Measurements from ENCODE around the gene KCNK7. TPM values are rescaled to one million over a fixed set of nuclear protein-coding genes. Genes with fewer than 3 reads are reported as not detected.

The KCNK7 gene
- total RNA-seq, 1 experiment from 2014 or later: 1.8 TPM

DNA sequence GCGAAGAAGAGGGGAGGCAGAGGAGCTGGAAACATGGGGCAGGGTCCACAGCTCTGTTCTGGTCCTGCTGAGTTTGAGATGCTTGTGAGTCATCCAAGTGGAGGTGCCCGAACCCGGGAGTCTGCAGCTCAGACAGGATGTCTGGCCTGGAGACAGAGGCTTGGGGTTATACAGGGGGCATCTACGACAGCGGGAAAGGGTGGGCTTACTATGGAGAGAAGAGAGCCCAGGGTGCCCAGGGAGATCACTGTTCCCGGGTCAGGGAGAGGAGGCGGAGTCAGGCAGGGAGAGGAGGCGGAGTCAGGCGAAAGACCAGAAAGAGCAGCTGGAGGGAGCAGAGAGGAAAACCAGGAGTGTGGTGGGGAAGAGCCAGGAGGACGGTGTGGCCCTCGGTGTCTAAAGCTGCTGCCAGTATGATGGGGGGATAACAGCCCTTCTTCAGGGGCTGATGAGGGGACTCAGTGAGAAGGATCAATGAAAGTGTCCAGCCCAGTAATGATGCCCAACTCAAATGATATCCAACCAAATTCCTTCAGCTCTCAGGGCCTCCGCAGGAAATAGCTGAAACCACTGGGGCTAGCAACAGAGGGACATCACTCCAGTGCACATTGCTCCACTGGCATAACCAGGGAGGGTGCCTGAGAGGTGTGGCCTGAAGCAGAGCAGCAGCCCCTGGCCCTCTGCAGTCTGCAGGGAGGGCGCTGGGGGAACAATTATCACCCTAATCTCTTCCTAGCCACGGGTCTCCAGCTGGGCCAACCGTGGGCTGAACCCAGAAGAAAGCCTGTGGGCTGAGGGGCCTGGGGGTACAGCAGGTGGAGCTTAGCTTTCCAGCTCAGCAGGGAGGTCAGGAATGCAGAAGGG lies 34.8 kb downstream of the KCNK7 start:
- no peaks in the 10 kb centered on the region for H3K79me2 ChIP-seq (ENCODE audit: insufficient read depth, low read length)
- Mint-ChIP-seq H3K4me3 (peak overlapping the region in 1 of 2 experiments; percentile 65; a peak in 3 of 5 replicates), H3K27ac (peak overlapping the region; percentile 37 to 82 (median 71); a peak in 4 of 7 replicates), H3K4me1 (peaks cover 33 to 48% of the 10 kb centered on the region in 2 experiments), H3K9me3 (no peaks in the 10 kb centered on the region), H3K27me3 (ENCODE audit: low read depth) (peaks cover 37% of the 10 kb centered on the region), H3K36me3 (ENCODE audit: insufficient read depth in 1 of 3, low read depth in 3 of 3) (no peaks in the 10 kb centered on the region)
- no peak overlapping the region for H3K14ac ChIP-seq (ENCODE audit: insufficient read depth, low read length)
- no peak overlapping the region for H4K5ac ChIP-seq (ENCODE audit: insufficient read length, low read depth, low read length)
- H2BK5ac ChIP-seq (ENCODE audit: insufficient read length, low read length): no peak overlapping the region
- peak; percentile 83 for DNase-seq
- H2BK120ac ChIP-seq (ENCODE audit: low read depth, low read length, poor library complexity, severe bottlenecking): no peak overlapping the region
- no peak overlapping the region for H4K8ac ChIP-seq (replicated peaks; ENCODE audit: insufficient read length, low read depth, low read length)
- H2BK20ac ChIP-seq (ENCODE audit: low read depth, low read length, poor library complexity, severe bottlenecking): no peak overlapping the region
- H4K91ac ChIP-seq (ENCODE audit: insufficient read length, low read depth, low read length): no peak overlapping the region
- TF ChIP-seq, protein P1, sequence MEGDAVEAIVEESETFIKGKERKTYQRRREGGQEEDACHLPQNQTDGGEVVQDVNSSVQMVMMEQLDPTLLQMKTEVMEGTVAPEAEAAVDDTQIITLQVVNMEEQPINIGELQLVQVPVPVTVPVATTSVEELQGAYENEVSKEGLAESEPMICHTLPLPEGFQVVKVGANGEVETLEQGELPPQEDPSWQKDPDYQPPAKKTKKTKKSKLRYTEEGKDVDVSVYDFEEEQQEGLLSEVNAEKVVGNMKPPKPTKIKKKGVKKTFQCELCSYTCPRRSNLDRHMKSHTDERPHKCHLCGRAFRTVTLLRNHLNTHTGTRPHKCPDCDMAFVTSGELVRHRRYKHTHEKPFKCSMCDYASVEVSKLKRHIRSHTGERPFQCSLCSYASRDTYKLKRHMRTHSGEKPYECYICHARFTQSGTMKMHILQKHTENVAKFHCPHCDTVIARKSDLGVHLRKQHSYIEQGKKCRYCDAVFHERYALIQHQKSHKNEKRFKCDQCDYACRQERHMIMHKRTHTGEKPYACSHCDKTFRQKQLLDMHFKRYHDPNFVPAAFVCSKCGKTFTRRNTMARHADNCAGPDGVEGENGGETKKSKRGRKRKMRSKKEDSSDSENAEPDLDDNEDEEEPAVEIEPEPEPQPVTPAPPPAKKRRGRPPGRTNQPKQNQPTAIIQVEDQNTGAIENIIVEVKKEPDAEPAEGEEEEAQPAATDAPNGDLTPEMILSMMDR (conservative IDR thresholded peaks at IDR 0.05): no peak
- no peaks in the 10 kb centered on the region; the same call in 1 of the 2 replicates for H3K27me3 ChIP-seq (ENCODE audit: insufficient read depth, low read length)
- no peak overlapping the region for H3K23ac ChIP-seq (ENCODE audit: insufficient read length, low read depth, low read length)
- no peaks in the 10 kb centered on the region for H3K79me1 ChIP-seq (ENCODE audit: insufficient read depth, low read depth, low read length, poor library complexity, severe bottlenecking)
- H3K27ac ChIP-seq (ENCODE audit: insufficient read length, low read depth, low read length): no peak overlapping the region
- no peaks in the 10 kb centered on the region for H4K20me1 ChIP-seq (ENCODE audit: control insufficient read depth, insufficient read depth, insufficient read length)
- H2AK5ac ChIP-seq (ENCODE audit: insufficient read length, low read length): no peak overlapping the region
- no peak overlapping the region for H3K4ac ChIP-seq (ENCODE audit: low read depth, low read length)
- H3K56ac ChIP-seq (ENCODE audit: insufficient read length, low read depth, low read length): no peak overlapping the region
- H3K4me2 ChIP-seq (ENCODE audit: insufficient read depth, insufficient read length, low read length): peak overlapping the region; percentile 9
- peaks cover 5% of the 10 kb centered on the region; the same call in 1 of the 2 replicates for H3K4me1 ChIP-seq (ENCODE audit: insufficient read depth, low read length)
- no CpG with 5 or more reads among the region's 15 CpGs for WGBS (ENCODE audit: extremely low coverage, insufficient read length, low lambda C conversion rate)
- no peak overlapping the region for H2BK12ac ChIP-seq (ENCODE audit: insufficient read length, low read depth, low read length)
- no peaks in the 10 kb centered on the region for H3K23me2 ChIP-seq (ENCODE audit: insufficient read length, low read depth, low read length, poor library complexity, severe bottlenecking)
- no peak overlapping the region for H2AFZ ChIP-seq (ENCODE audit: low read length)
- H3T11ph ChIP-seq (ENCODE audit: low read length): no peak overlapping the region
- no peak overlapping the region for H2BK15ac ChIP-seq (ENCODE audit: low read depth, low read length)
- H3K18ac ChIP-seq (ENCODE audit: insufficient read length, low read depth, low read length): no peak overlapping the region
- no peaks in the 10 kb centered on the region for H3K9me3 ChIP-seq (ENCODE audit: control insufficient read depth, low read depth, low read length)
- no peak overlapping the region for H3K9ac ChIP-seq (ENCODE audit: extremely low read depth, insufficient read length, low read length)
